Liver (tissue), 9 donors: ENCODE measurements around the gene ORAI1. TPM values are rescaled to one million over a fixed set of nuclear protein-coding genes. Genes with fewer than 3 reads are reported as not detected.

ENCODE experiments used
- DNase-seq: peaks from one replicate; pipeline ENCODE4 v3.0.0-alpha.2; 2017; ENCODE audit warnings: low spot score
- H3K27ac ChIP-seq, 2 donors: one replicate each; pipeline ENCODE4 v1.7.0; 2013; ENCODE audit warnings: inconsistent platforms in 2 of 2, low read length in 2 of 2, control low read depth in 1 of 2, low read depth in 1 of 2, mild to moderate bottlenecking in 1 of 2
- H3K27me3 ChIP-seq, 4 donors: one replicate each; pipeline versions ENCODE4 v1.6.1 to v1.7.0; 2013; ENCODE audit warnings: low read length in 3 of 4, inconsistent platforms in 1 of 4, mild to moderate bottlenecking in 1 of 4, moderate library complexity in 1 of 4; ENCODE audit not compliant: control insufficient read depth in 4 of 4, insufficient read depth in 4 of 4
- H3K36me3 ChIP-seq, 4 donors: one replicate each; pipeline versions ENCODE4 v1.6.1 to v1.7.0; 2013; ENCODE audit warnings: low read length in 3 of 4, mild to moderate bottlenecking in 3 of 4, low read depth in 1 of 4, moderate library complexity in 1 of 4; ENCODE audit not compliant: control insufficient read depth in 4 of 4, insufficient read depth in 3 of 4
- H3K4me1 ChIP-seq, 4 donors: one replicate each; pipeline versions ENCODE4 v1.6.1 to v1.7.0; 2013; ENCODE audit warnings: low read length in 3 of 4, mild to moderate bottlenecking in 3 of 4, moderate library complexity in 1 of 4; ENCODE audit not compliant: control insufficient read depth in 4 of 4, insufficient read depth in 4 of 4
- H3K4me3 ChIP-seq, 3 donors: one replicate each; pipeline versions ENCODE4 v1.6.1 to v1.7.0; 2013; ENCODE audit warnings: low read length in 3 of 3, control low read depth in 1 of 3, low read depth in 1 of 3, mild to moderate bottlenecking in 1 of 3
- H3K9ac ChIP-seq, 2 donors: one replicate each; pipeline ENCODE4 v1.7.0; 2013; ENCODE audit warnings: low read length in 2 of 2, mild to moderate bottlenecking in 2 of 2, moderate library complexity in 2 of 2, control low read depth in 1 of 2, low read depth in 1 of 2
- H3K9me3 ChIP-seq, 4 donors: one replicate each; pipeline versions ENCODE4 v1.6.1 to v1.7.0; 2013; ENCODE audit warnings: low read length in 3 of 4; ENCODE audit not compliant: control insufficient read depth in 4 of 4
- EGR1 ChIP-seq, 2 donors: IDR thresholded peaks; 2 replicates each; pipeline ENCODE4 v1.6.1; 2016 to 2018; ENCODE audit warnings: antibody characterized with exemption in 2 of 2, low read depth in 2 of 2
- FOXA1 ChIP-seq: IDR thresholded peaks from 2 replicates; pipeline ENCODE4 v1.6.1; 2016; ENCODE audit warnings: antibody characterized with exemption
- FOXA2 ChIP-seq: IDR thresholded peaks from 2 replicates; pipeline ENCODE4 v1.6.1; 2016; ENCODE audit warnings: antibody characterized with exemption
- GABPA ChIP-seq, 2 donors: IDR thresholded peaks in 1 of 2; conservative IDR thresholded peaks in 1 of 2; 2 replicates each; pipeline ENCODE4 v1.6.1; 2016; ENCODE audit warnings: antibody characterized with exemption in 2 of 2, mild to moderate bottlenecking in 1 of 2, moderate library complexity in 1 of 2
- HNF4A ChIP-seq, 2 donors: conservative IDR thresholded peaks; 2 replicates each; pipeline ENCODE4 v1.6.1; 2016; ENCODE audit warnings: antibody characterized with exemption in 2 of 2, mild to moderate bottlenecking in 2 of 2
- HNF4G ChIP-seq: IDR thresholded peaks from 2 replicates; pipeline ENCODE4 v1.6.1; 2016; ENCODE audit warnings: antibody characterized with exemption
- JUND ChIP-seq, 2 donors: IDR thresholded peaks; 2 replicates each; pipeline ENCODE4 v1.6.1; 2016; ENCODE audit warnings: antibody characterized with exemption in 2 of 2
- NR2F2 ChIP-seq: IDR thresholded peaks from 2 replicates; pipeline ENCODE4 v1.6.1; 2016; ENCODE audit warnings: antibody characterized with exemption
- RAD21 ChIP-seq, 2 donors: IDR thresholded peaks; 2 replicates each; pipeline ENCODE4 v1.6.1; 2016; ENCODE audit warnings: antibody characterized with exemption in 2 of 2, mild to moderate bottlenecking in 2 of 2
- RXRA ChIP-seq, 2 donors: IDR thresholded peaks; 2 replicates each; pipeline ENCODE4 v1.6.1; 2017 to 2018; ENCODE audit warnings: antibody characterized with exemption in 2 of 2, mild to moderate bottlenecking in 1 of 2
- TAF1 ChIP-seq: conservative IDR thresholded peaks from 2 replicates; pipeline ENCODE4 v1.6.1; 2016; ENCODE audit warnings: antibody characterized with exemption, mild to moderate bottlenecking
- YY1 ChIP-seq: IDR thresholded peaks from 2 replicates; pipeline ENCODE4 v1.6.1; 2016; ENCODE audit warnings: antibody characterized with exemption, mild to moderate bottlenecking
- WGBS: extraction: QIAGEN DNeasy Blood & Tissue Kit; methylation state at CpG from one replicate; pipeline ENCODE4 v1.1.7; 2013; 5-methylcytosine and 5-hydroxymethylcytosine counted together
- polyA plus RNA-seq, 2 donors: library from polyadenylated mRNA; stranded (reverse) in 1 of 2; unstranded in 1 of 2; fragments of 200-250 nt in 1 of 2; fragments of >200 nt in 1 of 2; fragmentation: Nextera tagmentation in 1 of 2; extraction: Ambion mirVana in 1 of 2; gene quantifications; one replicate each; pipeline versions ENCODE4 v1.2.1 to v1.2.3, GENCODE V29; 2013 to 2015
- total RNA-seq, 2 donors: library from RNA; depleted of rRNA; stranded (reverse); fragments of >200 nt; gene quantifications; one replicate each; pipeline ENCODE4 v1.2.3, GENCODE V29; 2014
- TF ChIP-seq, protein P1 (sequence below): fragments of 150-350 bp; IDR thresholded peaks from 2 replicates; pipeline ENCODE4 v1.5.1; 2017; ENCODE audit warnings: improper control_type of control experiment, low read depth, low read length; ENCODE audit not compliant: missing input control
- TF ChIP-seq, protein P2 (sequence below): IDR thresholded peaks from 2 replicates; pipeline ENCODE4 v1.6.1; 2016; ENCODE audit warnings: antibody characterized with exemption, mild to moderate bottlenecking
- TF ChIP-seq, protein P3 (sequence below): IDR thresholded peaks from 2 replicates; pipeline ENCODE4 v1.6.1; 2016; ENCODE audit warnings: antibody characterized with exemption
- TF ChIP-seq, protein P4 (sequence below): IDR thresholded peaks from 2 replicates; pipeline ENCODE4 v1.6.1; 2016; ENCODE audit warnings: antibody characterized with exemption
- donor health status: healthy.
- donor health status: healthy.
- donor health status: healthy.
- donor health status: healthy.
- donor health status: healthy.

Gene ORAI1
- total and polyA plus RNA-seq, 4 donors = 5.3 to 10.9 (median 9.3) TPM

DNA sequence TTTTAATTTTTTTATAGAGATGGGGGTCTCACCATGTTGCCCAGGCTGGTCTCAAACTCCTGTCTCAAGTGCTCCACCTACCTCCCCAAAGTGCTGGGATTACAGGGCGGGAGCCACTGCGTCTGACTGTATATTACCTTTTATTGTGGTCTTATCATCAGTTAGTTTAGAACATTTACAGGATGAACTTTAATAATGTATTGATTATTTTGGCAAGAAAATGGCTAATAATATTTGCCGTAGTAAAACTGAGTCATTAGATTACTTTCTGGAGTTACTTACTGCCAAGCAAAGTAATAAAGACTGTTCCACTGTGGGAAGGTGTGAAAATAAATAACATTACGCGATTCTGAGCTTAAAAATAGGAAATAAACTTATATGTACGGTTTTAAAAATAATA is 23.6 kb upstream of the ORAI1 start:
- Histone ChIP-seq H3K27ac (no peak overlapping the region), H3K9me3 (no peaks in the 10 kb centered on the region)

DNA sequence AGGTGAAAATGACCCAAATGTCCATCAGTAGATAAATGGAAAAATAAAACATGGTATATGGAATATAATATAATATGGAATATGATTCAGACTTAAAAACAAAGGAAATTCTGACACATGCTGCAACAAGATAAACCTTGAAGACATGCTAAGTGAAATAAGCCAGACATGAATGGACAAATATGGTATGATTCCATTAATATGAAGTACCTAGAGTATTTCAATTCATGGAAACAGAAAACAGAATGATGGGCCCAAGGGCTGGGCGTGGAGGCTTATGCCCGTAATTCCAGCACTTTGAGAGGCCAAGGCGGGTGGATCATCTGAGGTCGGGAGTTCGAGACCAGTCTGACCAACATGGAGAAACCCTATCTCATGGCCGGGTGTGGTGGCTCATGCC is 22.7 kb upstream of the ORAI1 start:
- H3K9me3 ChIP-seq = no peaks in the 10 kb centered on the region
- H3K27me3 ChIP-seq = no peaks in the 10 kb centered on the region
- H3K36me3 ChIP-seq = no peaks in the 10 kb centered on the region
- no peak overlapping the region for H3K4me3 ChIP-seq
- H3K9ac ChIP-seq = no peak overlapping the region
- no peak for DNase-seq
- 97% methylated on average over 6 of the region's 6 CpGs for WGBS
- TF ChIP-seq FOXA2 (no peak), HNF4G (no peak), EGR1 (IDR thresholded peaks at IDR 0.05; ENCODE audit: low read depth in 2 of 2) (no peak), GABPA (IDR thresholded peaks at IDR 0.05 in 1 of 2, conservative IDR thresholded peaks at IDR 0.05 in 1 of 2) (no peak)
- no peaks in the 10 kb centered on the region for H3K4me1 ChIP-seq
- H3K27ac ChIP-seq = no peak overlapping the region

More for the DNA sequence above, 23.6 kb upstream of the ORAI1 start:
- Histone ChIP-seq H3K4me1 (no peaks in the 10 kb centered on the region), H3K36me3 (no peaks in the 10 kb centered on the region), H3K9ac (no peak overlapping the region), H3K27me3 (no peaks in the 10 kb centered on the region), H3K4me3 (no peak overlapping the region)
- TF ChIP-seq JUND (IDR thresholded peaks at IDR 0.05) = no peak
- TF ChIP-seq HNF4G = no peak
- no peak for TF ChIP-seq NR2F2
- TF ChIP-seq, protein P1, sequence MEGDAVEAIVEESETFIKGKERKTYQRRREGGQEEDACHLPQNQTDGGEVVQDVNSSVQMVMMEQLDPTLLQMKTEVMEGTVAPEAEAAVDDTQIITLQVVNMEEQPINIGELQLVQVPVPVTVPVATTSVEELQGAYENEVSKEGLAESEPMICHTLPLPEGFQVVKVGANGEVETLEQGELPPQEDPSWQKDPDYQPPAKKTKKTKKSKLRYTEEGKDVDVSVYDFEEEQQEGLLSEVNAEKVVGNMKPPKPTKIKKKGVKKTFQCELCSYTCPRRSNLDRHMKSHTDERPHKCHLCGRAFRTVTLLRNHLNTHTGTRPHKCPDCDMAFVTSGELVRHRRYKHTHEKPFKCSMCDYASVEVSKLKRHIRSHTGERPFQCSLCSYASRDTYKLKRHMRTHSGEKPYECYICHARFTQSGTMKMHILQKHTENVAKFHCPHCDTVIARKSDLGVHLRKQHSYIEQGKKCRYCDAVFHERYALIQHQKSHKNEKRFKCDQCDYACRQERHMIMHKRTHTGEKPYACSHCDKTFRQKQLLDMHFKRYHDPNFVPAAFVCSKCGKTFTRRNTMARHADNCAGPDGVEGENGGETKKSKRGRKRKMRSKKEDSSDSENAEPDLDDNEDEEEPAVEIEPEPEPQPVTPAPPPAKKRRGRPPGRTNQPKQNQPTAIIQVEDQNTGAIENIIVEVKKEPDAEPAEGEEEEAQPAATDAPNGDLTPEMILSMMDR = no peak
- TF ChIP-seq TAF1 = no peak
- TF ChIP-seq RXRA (IDR thresholded peaks at IDR 0.05) = no peak
- TF ChIP-seq EGR1 (IDR thresholded peaks at IDR 0.05; ENCODE audit: low read depth in 2 of 2) = no peak
- TF ChIP-seq YY1 = no peak
- TF ChIP-seq GABPA (IDR thresholded peaks at IDR 0.05 in 1 of 2, conservative IDR thresholded peaks at IDR 0.05 in 1 of 2) = no peak
- TF ChIP-seq, protein P2, sequence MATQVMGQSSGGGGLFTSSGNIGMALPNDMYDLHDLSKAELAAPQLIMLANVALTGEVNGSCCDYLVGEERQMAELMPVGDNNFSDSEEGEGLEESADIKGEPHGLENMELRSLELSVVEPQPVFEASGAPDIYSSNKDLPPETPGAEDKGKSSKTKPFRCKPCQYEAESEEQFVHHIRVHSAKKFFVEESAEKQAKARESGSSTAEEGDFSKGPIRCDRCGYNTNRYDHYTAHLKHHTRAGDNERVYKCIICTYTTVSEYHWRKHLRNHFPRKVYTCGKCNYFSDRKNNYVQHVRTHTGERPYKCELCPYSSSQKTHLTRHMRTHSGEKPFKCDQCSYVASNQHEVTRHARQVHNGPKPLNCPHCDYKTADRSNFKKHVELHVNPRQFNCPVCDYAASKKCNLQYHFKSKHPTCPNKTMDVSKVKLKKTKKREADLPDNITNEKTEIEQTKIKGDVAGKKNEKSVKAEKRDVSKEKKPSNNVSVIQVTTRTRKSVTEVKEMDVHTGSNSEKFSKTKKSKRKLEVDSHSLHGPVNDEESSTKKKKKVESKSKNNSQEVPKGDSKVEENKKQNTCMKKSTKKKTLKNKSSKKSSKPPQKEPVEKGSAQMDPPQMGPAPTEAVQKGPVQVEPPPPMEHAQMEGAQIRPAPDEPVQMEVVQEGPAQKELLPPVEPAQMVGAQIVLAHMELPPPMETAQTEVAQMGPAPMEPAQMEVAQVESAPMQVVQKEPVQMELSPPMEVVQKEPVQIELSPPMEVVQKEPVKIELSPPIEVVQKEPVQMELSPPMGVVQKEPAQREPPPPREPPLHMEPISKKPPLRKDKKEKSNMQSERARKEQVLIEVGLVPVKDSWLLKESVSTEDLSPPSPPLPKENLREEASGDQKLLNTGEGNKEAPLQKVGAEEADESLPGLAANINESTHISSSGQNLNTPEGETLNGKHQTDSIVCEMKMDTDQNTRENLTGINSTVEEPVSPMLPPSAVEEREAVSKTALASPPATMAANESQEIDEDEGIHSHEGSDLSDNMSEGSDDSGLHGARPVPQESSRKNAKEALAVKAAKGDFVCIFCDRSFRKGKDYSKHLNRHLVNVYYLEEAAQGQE = no peak
- TF ChIP-seq RAD21 (IDR thresholded peaks at IDR 0.05) = no peak
- no peak for TF ChIP-seq FOXA1
- TF ChIP-seq FOXA2 = no peak
- TF ChIP-seq, protein P3, sequence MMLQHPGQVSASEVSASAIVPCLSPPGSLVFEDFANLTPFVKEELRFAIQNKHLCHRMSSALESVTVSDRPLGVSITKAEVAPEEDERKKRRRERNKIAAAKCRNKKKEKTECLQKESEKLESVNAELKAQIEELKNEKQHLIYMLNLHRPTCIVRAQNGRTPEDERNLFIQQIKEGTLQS = no peak
- TF ChIP-seq HNF4A (conservative IDR thresholded peaks at IDR 0.05) = no peak
- TF ChIP-seq, protein P4, sequence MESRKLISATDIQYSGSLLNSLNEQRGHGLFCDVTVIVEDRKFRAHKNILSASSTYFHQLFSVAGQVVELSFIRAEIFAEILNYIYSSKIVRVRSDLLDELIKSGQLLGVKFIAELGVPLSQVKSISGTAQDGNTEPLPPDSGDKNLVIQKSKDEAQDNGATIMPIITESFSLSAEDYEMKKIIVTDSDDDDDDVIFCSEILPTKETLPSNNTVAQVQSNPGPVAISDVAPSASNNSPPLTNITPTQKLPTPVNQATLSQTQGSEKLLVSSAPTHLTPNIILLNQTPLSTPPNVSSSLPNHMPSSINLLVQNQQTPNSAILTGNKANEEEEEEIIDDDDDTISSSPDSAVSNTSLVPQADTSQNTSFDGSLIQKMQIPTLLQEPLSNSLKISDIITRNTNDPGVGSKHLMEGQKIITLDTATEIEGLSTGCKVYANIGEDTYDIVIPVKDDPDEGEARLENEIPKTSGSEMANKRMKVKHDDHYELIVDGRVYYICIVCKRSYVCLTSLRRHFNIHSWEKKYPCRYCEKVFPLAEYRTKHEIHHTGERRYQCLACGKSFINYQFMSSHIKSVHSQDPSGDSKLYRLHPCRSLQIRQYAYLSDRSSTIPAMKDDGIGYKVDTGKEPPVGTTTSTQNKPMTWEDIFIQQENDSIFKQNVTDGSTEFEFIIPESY = no peak
- WGBS = 87% methylated on average over 6 of the region's 6 CpGs
- DNase-seq = no peak
